ENCODE measurements around the gene INHBE.

Gene INHBE

DNA sequence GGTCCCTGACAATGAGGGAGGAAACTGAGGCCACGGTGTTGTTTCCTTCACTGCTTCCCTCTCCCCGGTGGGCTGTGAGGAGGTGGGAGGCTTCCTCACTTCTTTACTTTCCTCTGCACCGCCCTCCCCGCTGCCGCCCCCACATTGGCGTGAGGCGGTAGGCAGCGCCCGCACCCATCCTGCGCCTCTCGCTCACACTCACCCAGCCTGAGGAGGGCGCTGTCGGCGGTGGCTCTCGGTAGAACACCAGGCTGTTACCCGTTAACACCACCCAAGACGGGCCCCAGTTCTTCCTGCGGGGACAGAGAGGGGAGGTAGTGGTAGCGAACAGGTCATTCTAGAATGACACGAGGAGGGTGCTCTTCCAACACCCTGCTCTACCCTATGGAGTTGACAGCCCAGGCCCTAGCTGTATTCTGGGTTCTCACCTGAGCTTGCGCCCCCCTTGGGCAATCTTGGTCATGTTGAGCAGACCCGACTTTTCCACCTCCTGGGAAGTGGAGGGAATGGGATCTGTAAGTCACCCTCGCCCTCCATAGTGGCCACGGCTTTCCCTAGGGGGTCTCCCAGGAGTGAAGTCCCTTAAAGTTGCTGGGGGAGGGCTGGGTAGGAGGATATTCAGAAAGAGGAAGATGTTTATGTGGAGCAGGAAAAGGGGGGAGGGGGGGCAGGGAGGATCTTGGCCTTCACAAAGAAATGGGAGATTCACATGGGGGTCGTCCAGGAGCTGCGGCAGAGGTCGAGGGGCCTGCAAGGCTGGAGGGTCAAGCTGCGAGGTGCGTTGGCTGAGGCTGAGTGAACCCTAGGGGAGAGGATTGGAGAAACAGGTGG lies 21.3 kb downstream of the INHBE start:
- TF ChIP-seq, protein P1, sequence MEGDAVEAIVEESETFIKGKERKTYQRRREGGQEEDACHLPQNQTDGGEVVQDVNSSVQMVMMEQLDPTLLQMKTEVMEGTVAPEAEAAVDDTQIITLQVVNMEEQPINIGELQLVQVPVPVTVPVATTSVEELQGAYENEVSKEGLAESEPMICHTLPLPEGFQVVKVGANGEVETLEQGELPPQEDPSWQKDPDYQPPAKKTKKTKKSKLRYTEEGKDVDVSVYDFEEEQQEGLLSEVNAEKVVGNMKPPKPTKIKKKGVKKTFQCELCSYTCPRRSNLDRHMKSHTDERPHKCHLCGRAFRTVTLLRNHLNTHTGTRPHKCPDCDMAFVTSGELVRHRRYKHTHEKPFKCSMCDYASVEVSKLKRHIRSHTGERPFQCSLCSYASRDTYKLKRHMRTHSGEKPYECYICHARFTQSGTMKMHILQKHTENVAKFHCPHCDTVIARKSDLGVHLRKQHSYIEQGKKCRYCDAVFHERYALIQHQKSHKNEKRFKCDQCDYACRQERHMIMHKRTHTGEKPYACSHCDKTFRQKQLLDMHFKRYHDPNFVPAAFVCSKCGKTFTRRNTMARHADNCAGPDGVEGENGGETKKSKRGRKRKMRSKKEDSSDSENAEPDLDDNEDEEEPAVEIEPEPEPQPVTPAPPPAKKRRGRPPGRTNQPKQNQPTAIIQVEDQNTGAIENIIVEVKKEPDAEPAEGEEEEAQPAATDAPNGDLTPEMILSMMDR (IDR thresholded peaks at IDR 0.05; ENCODE audit: low read depth, low read length, missing control alignments) = peak; percentile 27
- peak overlapping the region; percentile 34 for H3K4me3 ChIP-seq (replicated peaks; ENCODE audit: low read depth, low read length)
- no peak for DNase-seq (ENCODE audit: extremely low read depth, low read depth)

DNA sequence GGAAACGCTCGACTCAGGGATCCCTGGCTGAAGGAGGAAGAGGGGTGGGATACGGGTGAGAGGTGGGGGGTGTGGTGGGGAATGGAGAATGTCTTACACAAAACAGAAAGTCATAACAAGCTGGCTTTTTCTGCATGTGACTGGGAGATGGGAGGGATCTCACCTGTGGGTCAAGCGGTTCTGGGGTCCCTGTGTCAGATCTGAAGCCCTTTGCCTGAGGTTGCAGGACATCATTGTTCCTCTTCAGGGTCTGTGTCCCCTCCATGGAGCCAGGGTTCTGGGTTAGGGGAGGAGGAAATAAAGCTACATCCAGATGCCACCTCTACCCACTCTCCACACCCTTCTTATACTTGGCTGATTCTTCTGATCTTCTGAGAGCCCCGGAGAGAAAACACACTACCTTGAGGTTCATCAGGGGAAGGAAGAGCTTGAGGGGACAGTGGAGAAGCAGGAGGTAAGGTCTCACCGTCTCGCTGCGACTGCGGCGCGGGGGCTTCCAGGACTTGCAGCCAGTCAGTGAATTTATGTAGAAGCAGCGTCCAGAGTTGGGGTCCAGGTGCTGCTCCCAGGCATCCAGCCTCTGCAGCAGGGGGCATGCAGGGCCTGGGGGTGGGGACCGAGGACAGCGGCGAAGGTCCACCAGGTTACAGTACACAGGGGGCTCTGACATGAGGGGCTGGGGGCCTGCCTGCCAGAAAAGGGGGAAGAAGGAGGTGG lies 22.0 kb downstream of the INHBE start:
- TF ChIP-seq, protein P1 (IDR thresholded peaks at IDR 0.05; ENCODE audit: low read depth, low read length, missing control alignments) = no peak
- H3K4me3 ChIP-seq (replicated peaks; ENCODE audit: low read depth, low read length) = no peak overlapping the region
- DNase-seq (ENCODE audit: extremely low read depth, low read depth) = no peak

DNA sequence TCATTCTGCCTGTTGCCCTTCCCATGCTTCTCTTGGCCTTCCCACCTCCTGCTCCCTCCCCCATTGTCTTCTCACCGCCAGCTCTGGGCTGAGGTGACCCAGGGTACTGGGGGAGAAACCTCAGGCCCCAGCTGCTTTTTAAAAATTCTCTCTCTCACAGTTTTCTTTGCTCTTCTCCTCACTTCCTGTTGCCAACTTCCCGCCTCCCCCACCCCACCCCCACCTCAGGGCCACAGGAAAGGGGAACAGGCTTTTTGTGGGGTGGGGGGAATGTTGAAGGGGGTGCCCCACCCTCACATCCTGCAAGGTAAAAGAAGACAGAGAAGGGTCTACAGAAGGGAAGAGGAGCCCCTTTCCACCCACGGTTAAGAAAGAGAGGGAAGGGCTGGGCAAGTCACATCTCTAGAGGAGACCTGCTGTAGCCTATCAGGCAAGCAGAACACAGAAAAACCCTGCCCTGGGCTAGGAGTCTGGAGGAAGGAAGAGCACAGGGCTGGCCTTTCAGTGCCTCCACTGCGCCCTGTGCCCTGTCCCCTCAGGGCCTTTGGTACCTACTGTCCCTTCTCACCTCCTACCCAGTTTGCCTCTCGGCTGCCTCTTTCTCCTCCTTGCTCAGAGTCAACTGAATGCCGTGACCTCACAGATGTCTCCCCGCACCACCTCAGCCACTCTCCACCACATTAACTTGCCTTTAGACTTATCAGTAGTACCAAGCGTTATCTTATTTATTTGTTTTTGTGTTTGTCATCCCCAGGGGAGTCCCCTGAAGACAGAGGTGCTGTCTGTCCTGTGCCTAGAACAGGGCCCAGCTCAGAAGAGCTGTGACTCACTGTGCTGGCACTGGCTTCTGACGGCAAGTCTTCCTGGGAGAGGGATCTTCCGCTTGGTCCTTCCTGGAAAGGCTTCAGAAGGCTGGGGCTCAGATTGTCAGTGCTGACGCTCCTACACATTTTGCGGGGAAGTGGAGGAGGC lies 22.9 kb downstream of the INHBE start:
- no peak for DNase-seq (ENCODE audit: extremely low read depth, low read depth)
- H3K4me3 ChIP-seq (replicated peaks; ENCODE audit: low read depth, low read length) = no peak overlapping the region

DNA sequence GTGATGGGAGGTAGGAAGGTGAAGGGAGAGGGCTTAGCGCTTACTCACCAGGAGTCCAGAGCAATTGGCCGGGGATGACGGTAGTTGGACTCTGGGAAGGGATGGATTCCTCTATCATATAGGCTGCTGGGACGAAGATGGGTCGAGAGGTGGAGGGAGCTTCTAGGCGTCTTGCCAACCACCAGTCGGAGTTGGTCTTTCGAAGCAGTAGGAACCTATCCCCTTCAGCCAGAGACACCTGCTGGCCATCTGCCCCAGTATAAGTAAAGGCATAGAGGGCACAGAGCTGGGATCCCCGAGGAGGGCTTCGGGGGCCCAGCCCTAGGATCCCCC lies 23.9 kb downstream of the INHBE start:
- TF ChIP-seq, protein P1 (IDR thresholded peaks at IDR 0.05; ENCODE audit: low read depth, low read length, missing control alignments) = no peak
- H3K4me3 ChIP-seq (replicated peaks; ENCODE audit: low read depth, low read length) = no peak overlapping the region
- DNase-seq (ENCODE audit: extremely low read depth, low read depth) = no peak

More for the DNA sequence above, 22.9 kb downstream of the INHBE start:
- TF ChIP-seq, protein P1 (IDR thresholded peaks at IDR 0.05; ENCODE audit: low read depth, low read length, missing control alignments) = no peak

DNA sequence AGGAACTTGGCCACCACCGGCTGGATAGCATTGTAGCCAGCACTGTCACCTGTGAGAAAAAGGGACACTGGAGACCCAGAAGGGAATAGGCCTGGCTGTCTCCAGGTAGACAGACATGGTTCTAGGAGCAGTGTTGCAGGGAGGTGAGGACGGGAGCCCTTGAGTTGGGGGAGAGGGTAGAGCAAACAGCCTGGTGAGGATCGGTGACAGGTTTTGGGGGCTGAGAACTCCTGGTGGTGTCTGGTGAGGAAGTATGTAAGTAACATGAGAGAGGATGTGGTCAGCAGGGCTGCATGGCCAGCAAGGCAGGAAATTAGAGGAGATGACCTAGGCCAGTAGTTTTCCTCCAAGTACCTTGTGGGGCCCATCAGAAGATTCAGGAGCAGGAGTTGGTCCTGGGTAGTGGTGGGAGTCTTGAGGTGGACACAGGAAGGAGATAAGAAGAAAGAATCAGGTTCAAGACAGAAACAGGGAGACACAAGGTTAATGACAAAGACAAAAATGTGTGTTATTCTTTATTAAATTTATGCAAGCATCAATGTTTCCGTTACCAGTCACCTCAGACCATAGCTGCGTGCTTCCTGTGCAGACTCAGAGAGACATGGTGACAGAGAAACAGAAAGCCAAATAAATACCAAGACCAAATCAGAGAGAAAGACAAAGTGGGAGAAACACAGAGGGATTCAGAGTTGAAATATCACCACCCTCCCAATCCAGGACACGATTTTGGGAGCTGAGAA lies 24.4 kb downstream of the INHBE start, which contains the start of gene ARHGAP9:
Gene ARHGAP9 (minus strand): TSS at position 491 of the 740 bp plus-strand sequence. CDS start 460 bp downstream, at position 31.
- no peak within 1 kb of the TSS for H3K4me3 ChIP-seq (replicated peaks; ENCODE audit: low read depth, low read length)
- TF ChIP-seq, protein P1 (IDR thresholded peaks at IDR 0.05; ENCODE audit: low read depth, low read length, missing control alignments) = no peak
- no peak for DNase-seq (ENCODE audit: extremely low read depth, low read depth)

DNA sequence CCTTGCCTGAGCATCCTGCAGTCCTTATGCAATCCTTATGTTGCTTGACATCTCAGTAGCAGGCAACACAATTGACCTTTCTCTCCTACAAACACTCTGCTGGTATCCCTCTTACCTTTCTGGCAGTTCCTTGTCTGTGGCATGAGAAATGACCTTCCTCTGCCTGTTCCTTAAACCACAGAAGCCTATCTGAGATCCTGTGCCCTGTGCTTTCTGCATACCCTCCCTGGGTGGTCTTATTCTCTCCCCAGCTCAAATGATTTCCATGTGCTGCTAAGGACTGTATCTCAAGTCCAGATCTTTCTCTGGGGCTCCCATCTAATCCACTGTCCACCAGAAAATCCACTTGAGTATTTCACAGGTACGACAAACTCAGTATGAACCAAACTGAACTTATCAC lies 26.6 kb downstream of the INHBE start:
- TF ChIP-seq, protein P1 (IDR thresholded peaks at IDR 0.05; ENCODE audit: low read depth, low read length, missing control alignments) = no peak
- DNase-seq (ENCODE audit: extremely low read depth, low read depth) = no peak
- no peak overlapping the region for H3K4me3 ChIP-seq (replicated peaks; ENCODE audit: low read depth, low read length)
